ENCODE measurements around the gene FLNA. TPM values are rescaled to one million over a fixed set of nuclear protein-coding genes. Genes with fewer than 3 reads are reported as not detected.

FLNA gene
- total RNA-seq: 1,675 and 1,864 TPM in 2 replicates

GRCh38 chrX:154374313-154375155 is at the start of gene FLNA:
TSS of gene FLNA (minus strand) at chrX:154374634. CDS start at chrX:154371245, 3,389 bp downstream.

GRCh38 chrX:154409222-154409871 is 34.9 kb upstream of the FLNA start, which contains the start of gene DNASE1L1:
TSS of gene DNASE1L1 (minus strand) at chrX:154409254. CDS start at chrX:154405568, 3,686 bp downstream.

GRCh38 chrX:154397888-154398667 is 23.6 kb upstream of the FLNA start, which contains the start of gene RPL10:
TSS of gene RPL10 (plus strand) at chrX:154398377. CDS start at chrX:154398520, 143 bp downstream.

GRCh38 chrX:154378799-154379568 is 4.5 kb upstream of the FLNA start, which contains the start of gene EMD:
TSS of gene EMD (plus strand) at chrX:154379295. CDS start at chrX:154379485, 190 bp downstream.

Other genes with a start within 250 kb of the FLNA start
- not detected in 2 replicates for gene OPN1LW, start 230.4 kb downstream of the FLNA start, total RNA-seq
- gene OPN1MW, start 192.0 kb downstream of the FLNA start, total RNA-seq: not detected in 2 replicates
- not detected in 2 replicates for gene OPN1MW2, start 154.9 kb downstream of the FLNA start, total RNA-seq
- gene OPN1MW3, start 117.1 kb downstream of the FLNA start, total RNA-seq: not detected in 2 replicates
- gene TEX28, start 79.5 kb downstream of the FLNA start, total RNA-seq: not detected in 2 replicates
- 0.07 and 0.44 TPM in 2 replicates for gene TKTL1, start 78.8 kb downstream of the FLNA start, total RNA-seq
- 61.8 and 75.8 TPM in 2 replicates for gene EMD, start 4.7 kb upstream of the FLNA start, total RNA-seq
- gene RPL10, start 23.7 kb upstream of the FLNA start, total RNA-seq: 5,610 and 5,786 TPM in 2 replicates
- gene DNASE1L1, start 34.6 kb upstream of the FLNA start, total RNA-seq: 98.5 and 105 TPM in 2 replicates
- gene TAFAZZIN, start 36.9 kb upstream of the FLNA start, total RNA-seq: 22.0 and 22.3 TPM in 2 replicates
- 69.8 and 73.5 TPM in 2 replicates for gene ATP6AP1, start 54.0 kb upstream of the FLNA start, total RNA-seq
- gene GDI1, start 62.5 kb upstream of the FLNA start, total RNA-seq: 67.5 and 88.0 TPM in 2 replicates
- gene FAM50A, start 69.5 kb upstream of the FLNA start, total RNA-seq: 57.8 and 62.8 TPM in 2 replicates
- gene PLXNA3, start 83.6 kb upstream of the FLNA start, total RNA-seq: 4.5 and 4.9 TPM in 2 replicates
- gene LAGE3, start 104.6 kb upstream of the FLNA start, total RNA-seq: 39.2 and 46.4 TPM in 2 replicates
- gene UBL4A, start 112.0 kb upstream of the FLNA start, total RNA-seq: 45.2 and 53.7 TPM in 2 replicates
- 35.6 and 40.2 TPM in 2 replicates for gene SLC10A3, start 116.0 kb upstream of the FLNA start, total RNA-seq
- gene FAM3A, start 141.6 kb upstream of the FLNA start, total RNA-seq: 26.4 and 27.4 TPM in 2 replicates
- 75.2 and 82.4 TPM in 2 replicates for gene G6PD, start 172.2 kb upstream of the FLNA start, total RNA-seq
- 17.9 and 41.4 TPM in 2 replicates for gene IKBKG, start 173.0 kb upstream of the FLNA start, total RNA-seq
- gene CTAG1A, start 210.5 kb upstream of the FLNA start, total RNA-seq: not detected in 2 replicates
- not detected in 2 replicates for gene CTAG1B, start 244.6 kb upstream of the FLNA start, total RNA-seq